CD4-positive, alpha-beta T cell treated with Interferon alpha-2 for 1 hour (primary cell): ENCODE results near the gene KRT77.
"Not testable (repeated sequence)": the region's sequence is repeated elsewhere in the genome, so short reads cannot be mapped to it uniquely, and the experiment has no call there.

Experiments used
- DNase-seq, 2 donors: peaks; one replicate each; pipeline ENCODE4 v3.0.0-alpha.2; 2020 to 2022

The KRT77 gene

DNA sequence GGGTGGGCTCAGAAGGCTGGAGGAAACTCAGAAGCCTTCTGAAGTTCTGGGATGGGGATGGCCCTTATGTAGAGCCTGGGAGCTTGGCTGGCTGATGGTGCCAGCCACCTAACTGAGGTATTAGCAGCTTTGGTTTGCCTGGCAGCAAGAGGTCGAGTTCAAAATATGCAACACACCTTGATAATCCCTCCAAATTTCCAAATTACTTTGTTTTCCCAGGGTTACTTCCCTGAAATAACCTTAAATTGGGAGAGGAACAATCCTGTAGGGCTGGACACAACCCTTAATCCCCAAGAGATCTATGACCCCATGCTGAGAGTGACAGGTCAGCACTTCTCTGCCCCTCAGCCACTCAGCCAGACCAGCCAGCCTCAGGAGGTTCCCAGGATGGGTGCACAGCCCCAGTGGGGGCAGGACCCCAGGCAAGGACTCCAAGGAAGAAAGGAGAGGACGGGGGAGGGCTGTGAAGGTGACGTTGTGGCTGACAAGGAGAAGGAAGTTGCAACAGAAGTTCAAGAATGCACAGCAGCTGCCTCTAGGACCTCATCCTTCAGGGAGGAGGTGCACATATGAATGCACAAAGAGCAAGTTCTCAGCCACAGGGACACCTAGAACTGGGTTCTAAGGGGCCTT, 18.6 kb upstream of the KRT77 start:
- DNase-seq, result no peak

- no peak for DNase-seq
Observed at GRCh38 chr12:52720365-52720886, 17.1 kb upstream of the KRT77 start.

- no peak for DNase-seq
Observed at GRCh38 chr12:52716061-52716460, 12.7 kb upstream of the KRT77 start.

GRCh38 chr12:52715416-52715815, 12.1 kb upstream of the KRT77 start:
- no peak for DNase-seq

DNA sequence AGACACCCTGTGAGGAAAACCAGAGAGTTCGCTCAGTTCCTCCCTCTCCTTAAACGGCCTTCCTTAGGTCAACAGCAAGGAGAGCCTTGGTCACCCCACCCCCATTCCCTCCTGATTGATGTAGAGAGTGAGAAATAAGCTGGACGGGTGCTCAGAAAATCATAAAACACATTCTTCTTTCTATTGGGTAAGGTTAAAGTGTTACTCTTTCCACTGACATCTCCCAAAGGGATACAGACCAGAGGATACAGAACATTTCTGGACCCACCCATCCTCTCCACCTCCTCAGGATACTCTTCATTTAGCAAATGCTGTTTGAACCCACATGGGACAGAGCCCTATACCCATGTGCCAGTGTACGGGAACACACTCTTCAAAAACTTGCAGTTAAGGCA, 11.6 kb upstream of the KRT77 start:
- no peak for DNase-seq

GRCh38 chr12:52713960-52714886, 10.9 kb upstream of the KRT77 start:
- DNase-seq, result no peak

GRCh38 chr12:52712122-52712521, 8.8 kb upstream of the KRT77 start:
- not testable (repeated sequence) for DNase-seq

- no peak for DNase-seq
Observed at GRCh38 chr12:52710730-52711129, 7.4 kb upstream of the KRT77 start.

DNA sequence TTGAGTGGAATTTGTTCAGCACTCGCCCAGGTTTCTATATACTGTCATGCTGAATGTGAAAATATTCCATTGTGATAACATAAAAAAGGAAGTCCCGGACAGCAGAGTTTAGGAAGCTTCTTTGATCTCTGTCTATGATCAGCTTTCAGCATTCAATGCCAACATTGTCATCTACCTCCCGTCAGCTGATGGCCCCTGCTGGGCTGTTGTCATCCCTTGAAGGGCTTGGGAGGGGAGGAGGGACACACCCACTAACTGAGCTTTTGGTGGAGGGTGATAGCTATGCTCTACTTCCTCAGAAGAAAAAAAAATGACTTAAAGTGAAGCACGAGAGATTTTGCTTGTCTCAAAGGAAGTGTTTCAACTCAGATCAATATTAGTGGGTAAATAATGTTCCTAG, 4.7 kb upstream of the KRT77 start:
- no peak for DNase-seq

GRCh38 chr12:52704464-52704863, 1.1 kb upstream of the KRT77 start:
- DNase-seq, result no peak

GRCh38 chr12:52703878-52704277, 554 bp upstream of the KRT77 start:
- no peak for DNase-seq

- no peak for DNase-seq
Observed at GRCh38 chr12:52702338-52702737, 986 bp downstream of the KRT77 start.

DNA sequence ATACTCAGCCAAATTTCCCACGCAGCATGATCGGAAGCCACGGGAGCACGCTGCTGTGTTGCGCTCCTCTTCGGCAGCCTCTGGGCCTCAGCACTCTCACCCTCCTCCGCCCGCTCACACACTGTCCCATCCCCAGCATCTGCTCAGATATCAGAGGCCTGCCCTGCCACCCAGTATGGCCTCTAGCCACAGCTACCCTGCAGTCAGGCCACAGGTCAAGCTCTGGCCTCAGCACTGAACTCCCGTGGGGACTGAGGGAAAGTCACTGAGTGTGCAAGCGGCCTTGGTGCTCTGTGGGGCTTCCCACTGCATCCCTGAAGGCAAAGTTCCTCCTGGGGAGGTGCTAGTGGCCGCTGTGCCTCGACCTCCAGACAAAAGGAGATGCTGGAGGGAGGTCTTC, 2.0 kb downstream of the KRT77 start:
- DNase-seq, result no peak

DNA sequence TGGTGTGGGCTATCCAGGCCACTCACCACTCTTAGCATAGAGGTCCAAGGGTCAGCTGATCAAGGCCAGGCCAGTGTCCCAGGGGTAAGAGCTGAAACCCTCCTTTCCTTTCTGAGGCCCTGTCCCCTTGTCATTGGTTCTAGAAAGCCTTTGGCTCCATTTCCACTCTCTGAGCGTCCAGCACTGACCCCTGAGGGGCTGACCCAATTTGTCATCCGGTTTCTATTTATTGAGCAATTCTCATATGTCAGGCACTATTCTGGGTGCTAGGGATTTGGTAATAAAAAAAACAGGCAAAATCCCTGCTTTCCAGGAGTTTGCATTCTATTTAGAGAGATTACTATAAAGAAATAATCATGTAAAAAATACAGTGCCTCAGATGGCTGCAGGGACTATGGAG, 3.4 kb downstream of the KRT77 start:
- no peak for DNase-seq

DNA sequence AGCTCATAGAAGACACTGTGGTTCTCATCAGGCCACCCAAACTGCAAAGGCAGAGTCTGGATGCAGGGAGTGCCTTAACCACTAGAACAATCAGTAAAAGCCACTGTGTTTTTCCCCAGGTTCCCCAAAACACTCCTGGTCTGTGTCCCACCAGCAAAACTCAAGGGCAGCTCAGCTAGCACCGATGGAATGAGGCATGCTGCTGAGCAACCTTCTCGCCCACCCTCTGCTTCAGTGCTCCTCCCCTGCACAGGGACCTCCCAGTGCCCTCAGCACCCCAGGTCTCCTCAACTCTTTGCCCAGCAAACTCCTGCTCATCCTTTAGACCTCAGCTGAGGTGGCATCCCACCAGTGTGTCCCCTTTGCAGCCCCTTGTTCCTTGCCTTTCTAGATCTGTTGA, 4.0 kb downstream of the KRT77 start:
- no peak for DNase-seq

- DNase-seq, result no peak
Observed at GRCh38 chr12:52698651-52699340, 4.5 kb downstream of the KRT77 start.

DNA sequence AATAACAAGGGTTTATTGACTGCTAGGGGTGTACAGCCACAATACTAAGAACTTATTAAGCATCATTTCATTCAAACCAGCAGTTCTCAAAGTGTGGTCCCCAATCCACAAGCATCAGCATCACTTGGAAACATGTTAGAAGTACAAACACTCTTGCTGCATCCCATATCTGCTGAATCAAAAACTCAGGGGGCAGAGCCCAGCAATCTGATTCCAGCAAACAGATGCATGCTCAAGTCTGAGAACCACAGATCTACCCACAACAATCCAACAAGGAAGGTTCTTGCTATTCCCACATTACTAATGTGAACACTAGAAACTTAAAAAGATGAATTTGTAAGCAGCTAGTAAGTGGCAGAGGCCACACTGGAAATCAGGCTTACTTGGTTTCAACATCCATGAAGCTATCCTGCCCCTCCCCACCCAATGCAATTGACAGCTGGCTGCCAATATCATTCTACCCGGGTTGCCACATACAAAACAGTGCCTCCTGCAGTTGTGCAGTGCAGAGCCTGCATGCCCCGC, 6.2 kb downstream of the KRT77 start:
- no peak for DNase-seq

- DNase-seq, result no peak
Observed at GRCh38 chr12:52696588-52696987, 6.7 kb downstream of the KRT77 start.

DNA sequence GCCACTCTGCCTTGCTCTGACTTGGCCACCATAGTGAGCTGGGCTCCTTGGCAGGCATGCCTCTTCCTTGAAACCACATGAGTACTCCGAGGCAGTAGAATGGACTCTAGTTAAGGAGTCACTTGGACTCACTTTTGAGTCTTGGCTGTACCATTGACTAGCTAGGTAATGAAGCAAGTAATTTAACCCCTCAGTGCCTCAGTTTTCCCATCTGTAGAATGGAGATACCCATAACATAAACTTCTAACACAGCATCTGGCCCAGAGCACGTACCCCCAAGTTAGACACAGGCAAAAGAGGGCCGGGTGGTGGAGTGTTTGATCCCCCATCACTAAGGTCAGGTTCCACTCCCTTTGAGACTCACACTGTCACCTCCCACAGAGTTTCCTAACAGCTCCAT, 8.3 kb downstream of the KRT77 start:
- DNase-seq, result no peak

GRCh38 chr12:52694151-52694550, 9.2 kb downstream of the KRT77 start:
- no peak for DNase-seq

DNA sequence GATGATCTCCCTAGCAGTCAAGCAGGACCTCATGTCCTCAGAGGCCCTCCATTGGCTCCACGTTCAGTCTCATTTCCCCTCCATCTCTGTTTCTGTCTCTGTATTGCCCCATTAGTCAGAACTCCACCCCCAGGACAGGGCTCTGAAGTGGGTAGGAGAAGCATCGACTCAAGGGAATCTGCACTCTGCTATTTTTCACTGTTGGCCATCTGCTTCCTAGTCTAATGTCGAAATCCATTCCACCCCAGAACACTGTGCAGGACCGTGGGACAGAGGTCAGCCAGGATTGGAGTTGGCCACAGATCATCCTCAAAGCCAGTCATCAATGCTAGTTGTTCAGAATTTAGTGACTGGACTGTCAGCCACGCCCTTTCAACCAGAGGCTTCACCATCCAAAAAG, 10.1 kb downstream of the KRT77 start:
- DNase-seq, result no peak

- no peak for DNase-seq
Observed at GRCh38 chr12:52692254-52692653, 11.1 kb downstream of the KRT77 start.

GRCh38 chr12:52691841-52692150, 11.5 kb downstream of the KRT77 start:
- DNase-seq, result no peak
